ENCODE results near the gene MAP10.

DNA sequence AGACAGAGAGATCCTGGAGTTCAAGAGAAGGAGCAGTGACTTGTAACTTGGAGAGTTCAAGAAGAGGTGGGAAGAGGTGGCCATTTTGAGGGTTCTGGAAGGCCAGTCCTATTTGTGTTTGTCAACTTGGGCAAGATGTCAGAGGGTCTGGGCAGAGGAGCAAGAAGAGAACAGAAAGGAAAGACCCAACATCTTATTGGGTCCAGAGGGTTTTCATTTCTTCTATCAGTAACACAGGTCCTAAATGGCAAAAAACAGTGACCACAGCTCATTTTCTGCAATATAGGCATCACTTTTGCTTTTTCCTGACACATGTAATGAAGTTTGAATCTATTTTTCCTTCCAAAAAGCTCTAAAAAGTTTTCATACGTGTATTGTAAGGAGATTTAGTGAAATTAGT lies 38.3 kb upstream of the MAP10 start:
- TF ChIP-seq CTCF (IDR thresholded peaks at IDR 0.05; ENCODE audit: borderline replicate concordance, extremely low read depth, low read length, poor library complexity, severe bottlenecking) (no peak), EZH2 (IDR thresholded peaks at IDR 0.05; ENCODE audit: borderline replicate concordance, low read depth, low read length, severe bottlenecking) (no peak)

All from DND-41 (cell line).